SK-N-SH (cell line): Measurements from ENCODE around the gene MAN2A1. TPM values are rescaled to one million over a fixed set of nuclear protein-coding genes. Genes with fewer than 3 reads are reported as not detected.

Experiments
- CTCF ChIA-PET: fragments of 300-600, 350-600 bp; formaldehyde crosslinking; extraction: SDS; loops from one replicate; lab custom pipeline; 2021; lab: Yijun Ruan, JAX
- POLR2A ChIA-PET: fragments of 350-600 bp; sonication (Branson Sonifier 250); formaldehyde crosslinking; extraction: SDS; loops from one replicate; lab custom pipeline; 2020; ENCODE audit warnings: antibody characterized with exemption, inconsistent platforms; lab: Yijun Ruan, JAX
- DNase-seq: peaks from one replicate; pipeline ENCODE4 v3.0.0; 2012
- H2AFZ ChIP-seq: fragments of 200-600 bp; sonication (generic); 2 replicates; pipeline ENCODE4 v1.8.1; 2016; ENCODE audit warnings: antibody characterized with exemption, mild to moderate bottlenecking, low read depth
- H3F3A ChIP-seq: fragments of 200-600 bp; sonication (generic); replicated peaks from 2 replicates; pipeline ENCODE3; 2016; ENCODE audit warnings: antibody characterized with exemption, mild to moderate bottlenecking; ENCODE audit not compliant: insufficient read depth
- H3K27ac ChIP-seq, 2 experiments: fragments of 200-500 bp in 1 of 2; fragments of 200-600 bp in 1 of 2; sonication (Bioruptor generic) in 1 of 2; sonication (generic), shearing (Covaris generic) in 1 of 2; 2 replicates each; pipeline versions ENCODE4 v1.5.1 to v1.6.1; 2014 to 2016; ENCODE audit warnings: low read depth in 2 of 2, inconsistent platforms in 1 of 2, low read length in 1 of 2, mild to moderate bottlenecking in 1 of 2, mixed read lengths in 1 of 2
- H3K27me3 ChIP-seq: fragments of 200-600 bp; sonication (generic), shearing (Covaris generic); 2 replicates; pipeline ENCODE4 v1.6.1; 2016; ENCODE audit warnings: mixed run types; ENCODE audit not compliant: insufficient read depth
- H3K36me3 ChIP-seq, 2 experiments: fragments of 200-500 bp in 1 of 2; fragments of 200-600 bp in 1 of 2; sonication (Bioruptor generic) in 1 of 2; sonication (generic) in 1 of 2; replicated peaks in 1 of 2; 2 replicates each; pipeline versions ENCODE3 to v1.5.1; 2014 to 2016; ENCODE audit warnings: low read length in 1 of 2, mild to moderate bottlenecking in 1 of 2; ENCODE audit not compliant: insufficient read depth in 2 of 2, control insufficient read depth in 1 of 2
- H3K4me1 ChIP-seq, 2 experiments: fragments of 200-500 bp in 1 of 2; fragments of 200-600 bp in 1 of 2; sonication (Bioruptor generic) in 1 of 2; sonication (generic), shearing (Covaris generic) in 1 of 2; 2 replicates each; pipeline versions ENCODE4 v1.5.1 to v1.6.1; 2014 to 2016; ENCODE audit warnings: low read depth in 1 of 2, low read length in 1 of 2, mixed run types in 1 of 2; ENCODE audit not compliant: insufficient read depth in 2 of 2, control insufficient read depth in 1 of 2
- H3K4me2 ChIP-seq: fragments of 200-600 bp; sonication (generic), shearing (Covaris generic); 2 replicates; pipeline ENCODE4 v1.6.1; 2017; ENCODE audit warnings: mixed run types
- H3K4me3 ChIP-seq, 2 experiments: fragments of 200-500 bp in 1 of 2; fragments of 200-600 bp in 1 of 2; sonication (Bioruptor generic) in 1 of 2; sonication (generic), shearing (Covaris generic) in 1 of 2; 2 replicates each; pipeline versions ENCODE4 v1.5.1 to v1.8.1; 2014 to 2016; ENCODE audit warnings: low read depth in 2 of 2, inconsistent platforms in 1 of 2, low read length in 1 of 2, mild to moderate bottlenecking in 1 of 2, mixed read lengths in 1 of 2, moderate library complexity in 1 of 2
- H3K79me2 ChIP-seq: fragments of 200-600 bp; sonication (generic); 2 replicates; pipeline ENCODE4 v1.8.1; 2017; ENCODE audit warnings: mild to moderate bottlenecking; ENCODE audit not compliant: insufficient read depth
- H3K9ac ChIP-seq: fragments of 200-600 bp; sonication (generic); 2 replicates; pipeline ENCODE4 v1.6.1; 2017; ENCODE audit warnings: mixed run types
- H3K9me2 ChIP-seq: fragments of 200-600 bp; sonication (generic); 2 replicates; pipeline ENCODE4 v1.6.1; 2017; ENCODE audit warnings: mixed run types
- H3K9me3 ChIP-seq: fragments of 200-600 bp; sonication (generic); 2 replicates; pipeline ENCODE4 v1.6.1; 2017; ENCODE audit warnings: mixed run types, mild to moderate bottlenecking, moderate library complexity
- H4K20me1 ChIP-seq: fragments of 200-600 bp; sonication (generic); 2 replicates; pipeline ENCODE4 v1.6.1; 2017; ENCODE audit warnings: mild to moderate bottlenecking, mixed run types; ENCODE audit not compliant: insufficient read depth
- CTCF ChIP-seq: fragments of 200-600 bp; sonication (generic); IDR thresholded peaks from 2 replicates; pipeline ENCODE4 v1.6.1; 2017; ENCODE audit warnings: antibody characterized with exemption, mild to moderate bottlenecking, moderate library complexity
- EZH2phosphoT487 ChIP-seq: fragments of 200-600 bp; sonication (generic); IDR thresholded peaks from 2 replicates; pipeline ENCODE4 v1.6.1; 2017; ENCODE audit warnings: low read depth, mixed run types, mild to moderate bottlenecking, antibody characterized with exemption, moderate library complexity, borderline replicate concordance
- FOXJ3 ChIP-seq: sonication (generic); formaldehyde crosslinking; IDR thresholded peaks from 2 replicates; pipeline ENCODE4 v1.5.1; 2020; ENCODE audit warnings: mild to moderate bottlenecking, missing genetic modification reagents
- FOXM1 ChIP-seq: IDR thresholded peaks from 2 replicates; pipeline ENCODE4 v1.4.0; 2012; ENCODE audit warnings: low read depth, mild to moderate bottlenecking
- GATA2 ChIP-seq: sonication (generic); formaldehyde crosslinking; IDR thresholded peaks from 2 replicates; pipeline ENCODE4 v1.5.0; 2020; ENCODE audit warnings: mild to moderate bottlenecking, missing genetic modification reagents
- MXI1 ChIP-seq: IDR thresholded peaks from 2 replicates; pipeline ENCODE4 v1.6.1; 2012; ENCODE audit warnings: mild to moderate bottlenecking, low read depth, low read length, improper control_type of control experiment
- RAD21 ChIP-seq: IDR thresholded peaks from 2 replicates; pipeline ENCODE4 v1.6.1; 2012; ENCODE audit warnings: mild to moderate bottlenecking, low read length
- RCOR1 ChIP-seq: fragments of 150-350 bp; IDR thresholded peaks from 2 replicates; pipeline ENCODE4 v1.6.1; 2017; ENCODE audit warnings: antibody characterized with exemption, low read length
- RFX5 ChIP-seq: IDR thresholded peaks from 2 replicates; pipeline ENCODE4 v1.6.1; 2012; ENCODE audit warnings: mild to moderate bottlenecking, improper control_type of control experiment, low read length
- TAF1 ChIP-seq: IDR thresholded peaks from 2 replicates; pipeline ENCODE4 v1.6.1; 2012; ENCODE audit warnings: low read depth, mild to moderate bottlenecking, low read length, moderate library complexity, borderline replicate concordance
- TEAD4 ChIP-seq: IDR thresholded peaks from 2 replicates; pipeline ENCODE4 v1.4.0; 2012; ENCODE audit warnings: mild to moderate bottlenecking, borderline replicate concordance; ENCODE audit not compliant: insufficient read depth
- ZBTB33 ChIP-seq: IDR thresholded peaks from 2 replicates; pipeline ENCODE4 v1.4.0; 2012; ENCODE audit warnings: low read depth, borderline replicate concordance
- WGBS: methylation state at CpG from one replicate; pipeline ENCODE4 v1.1.6; 2017; ENCODE audit warnings: low lambda C conversion rate; 5-methylcytosine and 5-hydroxymethylcytosine counted together
- polyA plus RNA-seq, 3 experiments: library from polyadenylated mRNA; depleted of rRNA; stranded (reverse); fragments of >200 nt; gene quantifications; 2 replicates each; pipeline ENCODE4 v1.2.3, GENCODE V29; 2012
- TF ChIP-seq, protein P1 (sequence below): fragments of 150-350 bp; IDR thresholded peaks from 2 replicates; pipeline ENCODE4 v1.6.1; 2016; ENCODE audit warnings: mild to moderate bottlenecking, low read depth, low read length

MAN2A1 gene
- polyA plus RNA-seq, 1 of the 3 experiments (the other 2 are of a cell fraction), result 19.7 TPM

DNA sequence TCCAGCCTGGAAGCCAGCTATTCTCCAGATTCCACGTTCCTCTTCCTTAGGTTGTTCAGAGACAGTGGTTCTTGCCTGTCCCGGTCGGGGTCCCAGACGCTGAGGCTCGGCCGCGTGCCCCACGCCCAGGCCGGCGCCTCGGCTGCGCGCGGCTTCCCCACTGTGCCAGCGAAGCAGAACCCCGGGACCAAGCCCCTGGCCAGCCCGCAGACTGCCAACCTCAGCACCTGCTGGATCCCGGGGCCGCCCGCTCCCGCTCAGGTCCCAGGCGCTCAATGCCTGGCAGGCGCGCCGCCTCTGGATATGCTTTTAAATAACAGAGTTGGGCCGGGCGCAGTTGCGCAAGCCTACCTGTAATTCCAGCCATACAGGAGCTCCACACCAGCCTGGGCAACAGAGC is 195.5 kb downstream of the MAN2A1 start:
- H3K4me3 ChIP-seq, result no peak overlapping the region
- no peaks in the 10 kb centered on the region for H3K9me3 ChIP-seq
- no peak for DNase-seq
- no peak overlapping the region for H2AFZ ChIP-seq
- no peaks in the 10 kb centered on the region for H3K4me1 ChIP-seq
- H4K20me1 ChIP-seq, result no peaks in the 10 kb centered on the region
- ChIA-PET CTCF (no interaction called here), POLR2A (no interaction called here)
- no peak overlapping the region for H3K9ac ChIP-seq
- no peaks in the 10 kb centered on the region for H3K9me2 ChIP-seq
- no peaks in the 10 kb centered on the region for H3K27me3 ChIP-seq
- H3K27ac ChIP-seq, result no peak overlapping the region
- H3K79me2 ChIP-seq, result no peaks in the 10 kb centered on the region
- no peak overlapping the region for H3K4me2 ChIP-seq
- WGBS, result 70% methylated on average over 4 of the region's 28 CpGs
- no peaks in the 10 kb centered on the region for H3K36me3 ChIP-seq
- H3F3A ChIP-seq, result no peaks in the 10 kb centered on the region
- TF ChIP-seq TEAD4 (no peak), FOXJ3 (CRISPR knock-in tag) (no peak), ZBTB33 (no peak), EZH2phosphoT487 (no peak), RCOR1 (no peak), RFX5 (no peak), GATA2 (CRISPR knock-in tag) (no peak), MXI1 (no peak), RAD21 (no peak), FOXM1 (no peak), CTCF (no peak), TAF1 (no peak)
- TF ChIP-seq, protein P1, sequence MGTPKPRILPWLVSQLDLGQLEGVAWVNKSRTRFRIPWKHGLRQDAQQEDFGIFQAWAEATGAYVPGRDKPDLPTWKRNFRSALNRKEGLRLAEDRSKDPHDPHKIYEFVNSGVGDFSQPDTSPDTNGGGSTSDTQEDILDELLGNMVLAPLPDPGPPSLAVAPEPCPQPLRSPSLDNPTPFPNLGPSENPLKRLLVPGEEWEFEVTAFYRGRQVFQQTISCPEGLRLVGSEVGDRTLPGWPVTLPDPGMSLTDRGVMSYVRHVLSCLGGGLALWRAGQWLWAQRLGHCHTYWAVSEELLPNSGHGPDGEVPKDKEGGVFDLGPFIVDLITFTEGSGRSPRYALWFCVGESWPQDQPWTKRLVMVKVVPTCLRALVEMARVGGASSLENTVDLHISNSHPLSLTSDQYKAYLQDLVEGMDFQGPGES, result no peak
